AG08395 (cell line): ENCODE measurements around the gene KCNA2.

Experiments used
- DNase-seq: peaks from one replicate; pipeline ENCODE4 v3.0.0; 2012; ENCODE audit warnings: mixed read lengths, low spot score

The KCNA2 gene

DNA sequence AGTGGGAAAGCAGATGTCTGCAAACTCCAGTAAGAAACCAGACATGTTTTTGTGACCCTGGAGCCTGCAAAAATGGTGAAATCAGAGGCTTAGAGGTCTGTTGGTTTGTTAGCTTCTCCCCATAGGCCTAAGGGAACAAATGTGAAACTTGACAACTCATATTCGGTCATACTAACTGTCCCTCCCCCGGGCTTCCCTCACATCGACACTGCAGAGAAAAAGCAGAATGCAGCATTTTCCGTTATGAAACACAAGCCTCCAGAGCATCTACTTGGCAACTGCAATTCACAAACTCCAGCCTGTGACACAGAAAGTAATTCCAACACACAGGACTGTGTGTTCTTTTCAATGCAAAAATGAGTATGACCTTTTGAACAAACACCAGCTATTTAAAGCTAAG is 3.7 kb downstream of the KCNA2 start:
- DNase-seq: no peak

- no peak for DNase-seq
Measured at GRCh38 chr1:110601332-110601731, 4.8 kb downstream of the KCNA2 start.

DNA sequence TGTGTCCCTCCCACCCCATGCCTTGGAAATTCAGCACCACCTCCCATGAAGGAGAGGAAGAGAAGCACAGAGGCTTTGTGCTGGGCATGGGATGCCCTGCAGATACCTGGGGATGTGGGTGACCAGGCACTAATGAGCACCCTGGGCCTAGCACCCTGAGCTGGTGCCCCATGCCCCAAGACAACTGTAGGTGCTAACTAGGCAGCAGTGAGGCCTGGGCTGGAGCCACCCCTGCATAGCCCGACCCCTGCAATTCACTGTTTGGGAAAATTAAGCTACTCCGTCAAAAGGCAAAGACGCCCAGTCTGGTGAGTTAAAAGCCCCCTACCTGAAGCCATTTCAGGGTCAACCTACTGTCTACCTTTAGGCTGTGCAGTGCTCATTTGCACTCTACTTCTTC is 5.4 kb downstream of the KCNA2 start:
- DNase-seq: no peak

GRCh38 chr1:110597966-110598365 is 8.2 kb downstream of the KCNA2 start:
- no peak for DNase-seq

GRCh38 chr1:110596312-110596711 is 9.8 kb downstream of the KCNA2 start:
- DNase-seq: no peak

GRCh38 chr1:110595353-110595710 is 10.8 kb downstream of the KCNA2 start:
- DNase-seq: no peak

- DNase-seq: no peak
Measured at GRCh38 chr1:110594456-110595352, 11.5 kb downstream of the KCNA2 start.

DNA sequence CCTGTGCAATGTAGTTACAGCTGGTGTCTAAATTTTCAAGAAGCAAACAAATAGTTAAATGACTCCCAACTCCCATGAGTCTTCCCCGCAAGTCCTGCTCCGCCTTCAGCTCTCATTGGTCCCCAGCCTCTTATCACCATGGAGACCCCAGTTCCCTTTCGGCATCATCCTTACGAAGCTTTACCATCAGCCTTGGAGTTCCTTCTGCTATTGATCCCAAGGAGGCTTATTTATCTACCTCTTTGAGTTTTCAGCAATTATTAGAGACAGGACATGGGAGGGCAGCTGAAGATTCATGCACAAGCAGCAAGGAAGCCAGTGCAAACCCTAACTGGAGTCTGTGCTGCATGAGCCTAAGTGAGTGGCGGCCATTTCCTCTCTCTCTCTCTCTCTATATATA is 12.3 kb downstream of the KCNA2 start:
- no peak for DNase-seq

DNA sequence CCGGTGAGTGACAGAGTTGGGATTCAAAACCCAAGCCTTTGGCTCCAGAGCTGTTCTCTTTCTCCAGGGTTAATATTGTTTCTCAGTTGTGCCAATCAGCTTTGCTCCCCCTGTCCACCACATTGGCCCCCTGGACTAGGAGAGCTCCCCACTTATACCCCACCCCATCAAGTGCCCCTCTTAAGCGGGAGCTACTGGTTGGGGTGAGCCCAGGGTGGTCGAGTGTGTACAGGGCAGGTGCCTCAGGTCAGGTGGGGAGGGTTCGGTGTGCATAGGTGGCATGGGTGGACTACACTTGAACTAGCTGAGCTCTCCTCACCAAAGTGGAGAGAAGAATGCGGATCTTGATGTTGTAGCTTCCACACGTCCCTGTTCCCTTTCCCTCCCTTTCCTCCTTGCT is 14.2 kb downstream of the KCNA2 start:
- DNase-seq: no peak

DNA sequence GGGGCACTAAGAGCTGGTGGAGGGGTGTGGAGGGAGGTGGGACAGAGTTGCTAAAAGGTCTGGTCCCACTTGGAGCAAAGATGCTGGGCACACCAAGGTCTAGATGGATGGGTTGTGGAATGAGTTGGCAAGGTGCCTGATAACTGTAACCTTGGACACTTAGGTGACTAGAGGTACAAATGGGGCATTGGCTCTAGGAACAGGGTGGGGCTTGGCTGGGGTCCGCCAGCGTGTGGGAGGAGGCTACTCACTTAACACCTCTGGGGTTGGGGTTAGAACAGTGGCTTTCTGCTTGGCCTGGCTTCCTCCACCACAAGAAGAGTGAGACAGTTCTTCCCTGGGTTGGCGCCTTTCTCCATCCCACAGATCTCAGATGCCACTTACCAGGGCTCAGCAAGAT is 17.2 kb downstream of the KCNA2 start:
- DNase-seq: no peak

- DNase-seq: no peak
Measured at GRCh38 chr1:110588486-110588885, 17.7 kb downstream of the KCNA2 start.

- DNase-seq: no peak
Measured at GRCh38 chr1:110587906-110588305, 18.3 kb downstream of the KCNA2 start.

DNA sequence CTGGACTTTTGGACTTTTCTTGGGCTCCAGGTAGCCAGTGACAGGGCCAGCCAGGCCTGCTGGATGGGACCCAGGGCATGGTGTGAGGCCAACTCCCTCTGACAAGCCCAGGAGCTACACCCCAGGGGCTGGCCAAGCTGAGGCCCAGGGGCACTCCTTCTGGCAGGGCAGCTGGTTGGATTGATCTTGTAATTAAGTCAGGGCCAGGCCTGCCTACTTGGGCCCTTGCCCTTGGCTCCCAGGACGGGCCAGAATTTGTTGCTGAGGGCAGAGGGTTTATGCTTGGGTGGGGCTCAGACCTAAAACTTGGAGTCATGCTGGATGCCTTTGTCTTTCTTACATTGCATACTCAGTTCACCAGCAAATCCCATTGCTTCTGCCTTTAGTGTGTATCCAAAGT is 20.7 kb downstream of the KCNA2 start:
- DNase-seq: no peak

DNA sequence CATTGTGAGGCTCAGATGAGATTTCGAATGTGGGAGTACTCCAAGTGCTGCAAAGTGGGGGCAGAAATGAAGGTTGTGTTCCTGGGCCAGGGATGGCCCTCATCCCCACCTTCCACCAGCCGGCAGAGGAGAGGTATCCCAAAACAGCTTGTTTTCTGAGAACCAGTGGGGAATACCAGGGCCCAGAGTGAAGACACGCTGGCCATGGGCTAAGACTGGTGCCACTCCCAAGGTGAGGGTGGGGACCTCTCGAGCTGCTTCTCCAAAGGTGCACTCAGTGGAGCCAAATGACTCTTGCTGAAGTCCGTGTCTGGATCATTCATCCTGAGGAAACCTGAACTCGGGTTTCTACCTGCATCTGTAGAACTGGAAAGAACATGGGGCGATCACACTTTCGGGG is 22.1 kb downstream of the KCNA2 start:
- no peak for DNase-seq

GRCh38 chr1:110583505-110583904 is 22.7 kb downstream of the KCNA2 start:
- DNase-seq: no peak

DNA sequence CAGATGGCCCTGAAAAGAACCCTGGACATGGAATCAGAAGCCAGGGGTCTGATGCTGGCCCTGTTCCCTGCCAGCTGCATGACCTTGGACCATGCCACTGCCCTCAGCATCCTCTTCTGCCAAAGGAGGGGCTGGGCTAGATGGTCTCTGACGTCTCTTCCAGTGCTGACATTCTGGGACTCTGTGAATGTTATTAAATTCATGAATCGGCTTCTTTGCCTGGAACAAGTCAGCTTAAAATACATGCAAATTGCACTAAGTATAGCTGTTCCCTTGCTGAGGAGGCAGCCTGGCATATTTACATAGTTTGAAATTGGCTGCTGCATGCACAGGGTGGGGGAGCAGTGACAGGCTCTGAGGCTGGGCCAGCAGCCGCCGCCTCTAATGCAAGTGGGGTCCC is 23.8 kb downstream of the KCNA2 start:
- DNase-seq: no peak

GRCh38 chr1:110581682-110582145 is 24.4 kb downstream of the KCNA2 start:
- DNase-seq: no peak

DNA sequence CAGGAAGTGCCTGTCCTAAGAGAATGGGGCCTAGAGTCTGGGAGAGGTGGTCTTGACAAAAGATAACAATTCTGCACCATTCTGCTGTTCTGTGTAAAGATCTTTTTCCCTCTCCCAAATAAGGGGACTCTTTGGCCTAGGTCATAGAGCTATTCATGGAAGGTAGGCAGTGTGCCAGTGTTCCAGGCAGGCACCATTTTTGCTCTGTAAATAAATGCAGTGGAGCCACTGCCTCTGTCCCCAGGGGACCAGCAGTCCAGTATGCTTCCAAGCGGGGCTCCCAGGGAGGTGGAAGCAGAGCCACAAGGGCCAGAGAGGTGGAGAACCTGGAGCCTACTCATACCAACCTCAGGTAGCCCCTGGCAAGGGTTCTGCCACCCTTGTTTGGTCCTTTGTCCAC is 25.9 kb downstream of the KCNA2 start:
- no peak for DNase-seq

DNA sequence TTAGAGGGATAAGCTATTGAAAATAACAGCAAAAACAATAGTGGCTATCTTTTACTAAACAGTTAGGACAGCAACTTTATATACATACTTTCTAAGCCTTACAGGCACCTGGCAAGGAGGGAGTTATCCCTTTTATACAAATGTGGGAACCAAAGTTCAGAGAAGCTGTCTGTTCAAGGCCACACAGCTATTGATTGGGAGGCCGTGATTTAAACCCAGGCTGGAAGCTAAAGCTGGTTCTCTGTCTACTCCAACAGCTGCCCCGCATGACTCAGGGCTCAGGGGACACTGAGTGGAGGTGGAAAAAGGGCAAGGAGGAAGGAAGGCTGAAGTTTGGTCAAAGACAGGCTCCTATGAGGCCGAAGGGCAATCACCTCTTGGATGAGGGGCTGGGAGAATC is 26.7 kb downstream of the KCNA2 start:
- no peak for DNase-seq

DNA sequence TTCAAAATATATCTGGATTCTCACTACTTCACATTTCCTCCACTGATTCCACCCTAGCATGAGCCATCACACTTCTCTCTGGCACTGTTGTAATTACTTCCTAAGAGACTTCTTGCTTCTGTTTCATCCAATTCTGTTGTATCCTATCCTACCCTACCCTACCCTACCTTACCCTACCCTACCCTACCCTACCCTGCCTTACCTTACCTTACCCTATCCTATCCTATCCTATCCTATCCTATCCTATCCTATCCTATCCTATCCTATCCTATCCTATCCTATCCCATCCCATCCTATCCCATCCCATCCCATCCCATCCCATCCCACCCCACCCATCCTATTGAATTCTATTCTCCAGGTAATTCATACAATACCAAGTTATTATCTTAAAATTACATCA is 29.7 kb downstream of the KCNA2 start:
- DNase-seq: no peak

DNA sequence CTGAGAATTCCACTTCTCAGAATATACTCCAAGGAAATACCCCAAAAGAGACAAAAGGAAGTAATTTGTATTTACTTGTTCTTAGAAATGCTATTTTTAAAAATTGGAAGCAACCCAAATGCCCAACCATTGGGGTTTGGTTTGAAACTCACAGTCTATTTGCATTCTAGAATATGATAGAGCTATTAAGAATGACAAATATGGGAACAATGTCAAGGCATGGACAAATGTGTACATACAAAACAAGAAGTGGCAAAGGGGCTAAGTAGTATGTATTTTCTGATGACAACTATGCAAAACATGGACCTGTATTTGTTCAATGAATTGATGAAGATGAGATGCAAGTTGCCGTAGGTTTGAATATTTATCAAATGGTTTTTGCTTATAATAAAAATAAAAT is 32.8 kb downstream of the KCNA2 start:
- DNase-seq: no peak

- DNase-seq: no peak
Measured at GRCh38 chr1:110572751-110573150, 33.4 kb downstream of the KCNA2 start.

DNA sequence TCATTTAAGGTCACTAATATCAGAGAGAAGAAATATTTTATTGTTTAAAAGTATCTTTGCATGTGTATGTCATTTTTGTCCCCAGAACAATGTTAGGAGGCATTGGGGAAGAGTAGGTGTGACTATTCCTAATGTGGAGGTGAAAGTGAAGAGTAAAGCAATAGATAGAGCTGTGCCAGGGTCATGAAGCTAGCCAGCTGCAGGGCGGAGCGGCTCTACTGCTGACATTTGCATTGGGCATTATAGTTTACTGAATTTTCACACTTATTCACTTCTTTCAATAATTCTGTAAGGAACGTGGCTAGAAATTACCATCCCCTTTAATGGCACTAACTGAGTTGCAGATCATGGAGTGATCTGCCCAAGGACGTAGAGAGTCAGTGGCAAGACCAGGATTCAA is 35.3 kb downstream of the KCNA2 start:
- no peak for DNase-seq

DNA sequence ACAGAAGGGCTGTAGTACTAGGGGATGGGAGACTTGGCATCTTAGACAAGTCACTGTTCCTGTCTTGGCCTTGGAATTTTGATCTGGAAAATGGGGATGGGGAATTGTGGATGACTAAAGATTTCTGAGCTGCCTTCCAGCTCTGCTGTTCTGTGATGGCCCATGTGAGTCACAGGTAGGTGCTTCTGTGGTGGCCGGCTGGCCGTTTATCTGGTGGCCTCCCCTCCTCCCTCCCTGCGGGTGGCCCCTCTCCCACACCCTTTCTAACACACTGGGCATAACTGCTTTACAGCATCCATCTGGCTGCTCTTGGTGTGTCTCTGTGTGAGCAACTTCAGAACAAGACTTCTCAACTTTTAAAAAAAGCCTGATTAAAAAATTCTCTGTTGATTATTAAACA is 35.9 kb downstream of the KCNA2 start:
- DNase-seq: no peak
